ENCODE data around the gene SPOCK3.

SPOCK3 gene

GRCh38 chr4:167177925-167178324 is 56.4 kb downstream of the SPOCK3 start:
- DNase-seq (ENCODE audit: low read depth, low spot score) = no peak
- H3K27ac ChIP-seq = no peak overlapping the region

- no peak for DNase-seq (ENCODE audit: low read depth, low spot score)
- no peak overlapping the region for H3K27ac ChIP-seq
These were observed 57.4 kb downstream of the SPOCK3 start for GRCh38 chr4:167176723-167177367.

GRCh38 chr4:167171928-167172327 is 62.4 kb downstream of the SPOCK3 start:
- no peak overlapping the region for H3K27ac ChIP-seq
- DNase-seq (ENCODE audit: low read depth, low spot score) = no peak

- DNase-seq (ENCODE audit: low read depth, low spot score) = no peak
- H3K27ac ChIP-seq = no peak overlapping the region
These were observed 65.7 kb downstream of the SPOCK3 start for GRCh38 chr4:167168611-167169010.

- no peak for DNase-seq (ENCODE audit: low read depth, low spot score)
- no peak overlapping the region for H3K27ac ChIP-seq
These were observed 83.7 kb downstream of the SPOCK3 start for GRCh38 chr4:167150587-167150986.

- no peak overlapping the region for H3K27ac ChIP-seq
- no peak for DNase-seq (ENCODE audit: low read depth, low spot score)
These were observed 89.7 kb downstream of the SPOCK3 start for GRCh38 chr4:167144605-167145004.

- no peak overlapping the region for H3K27ac ChIP-seq
- DNase-seq (ENCODE audit: low read depth, low spot score) = no peak
These were observed 91.3 kb downstream of the SPOCK3 start for GRCh38 chr4:167143018-167143417.

GRCh38 chr4:167136270-167136669 is 98.0 kb downstream of the SPOCK3 start:
- H3K27ac ChIP-seq = no peak overlapping the region
- no peak for DNase-seq (ENCODE audit: low read depth, low spot score)

- no peak overlapping the region for H3K27ac ChIP-seq
- no peak for DNase-seq (ENCODE audit: low read depth, low spot score)
These were observed 105.1 kb downstream of the SPOCK3 start for GRCh38 chr4:167129146-167129545.

GRCh38 chr4:167119392-167119791 is 114.9 kb downstream of the SPOCK3 start:
- DNase-seq (ENCODE audit: low read depth, low spot score) = no peak

GRCh38 chr4:167117273-167117672 is 117.0 kb downstream of the SPOCK3 start:
- H3K27ac ChIP-seq = peak overlapping the region; percentile 28
- DNase-seq (ENCODE audit: low read depth, low spot score) = peak; percentile 70

More at GRCh38 chr4:167119392-167119791, 114.9 kb downstream of the SPOCK3 start:
- H3K27ac ChIP-seq = no peak overlapping the region

- H3K27ac ChIP-seq = no peak overlapping the region
These were observed 119.8 kb downstream of the SPOCK3 start for GRCh38 chr4:167114416-167114971.

GRCh38 chr4:167111622-167112021 is 122.7 kb downstream of the SPOCK3 start:
- peak; percentile 41 for DNase-seq (ENCODE audit: low read depth, low spot score)
- no peak overlapping the region for H3K27ac ChIP-seq

More at GRCh38 chr4:167114416-167114971, 119.8 kb downstream of the SPOCK3 start:
- peak; percentile 59 for DNase-seq (ENCODE audit: low read depth, low spot score)

GRCh38 chr4:167111092-167111491 is 123.2 kb downstream of the SPOCK3 start:
- H3K27ac ChIP-seq = no peak overlapping the region
- no peak for DNase-seq (ENCODE audit: low read depth, low spot score)

GRCh38 chr4:167109859-167110258 is 124.4 kb downstream of the SPOCK3 start:
- no peak for DNase-seq (ENCODE audit: low read depth, low spot score)
- H3K27ac ChIP-seq = no peak overlapping the region

GRCh38 chr4:167105857-167106256 is 128.4 kb downstream of the SPOCK3 start:
- DNase-seq (ENCODE audit: low read depth, low spot score) = no peak
- no peak overlapping the region for H3K27ac ChIP-seq

GRCh38 chr4:167102475-167102874 is 131.8 kb downstream of the SPOCK3 start:
- DNase-seq (ENCODE audit: low read depth, low spot score) = no peak
- no peak overlapping the region for H3K27ac ChIP-seq

- no peak overlapping the region for H3K27ac ChIP-seq
- DNase-seq (ENCODE audit: low read depth, low spot score) = no peak
These were observed 133.3 kb downstream of the SPOCK3 start for GRCh38 chr4:167101035-167101434.

GRCh38 chr4:167100120-167100519 is 134.2 kb downstream of the SPOCK3 start:
- H3K27ac ChIP-seq = no peak overlapping the region
- DNase-seq (ENCODE audit: low read depth, low spot score) = peak; percentile 76

GRCh38 chr4:167088115-167088514 is 146.2 kb downstream of the SPOCK3 start:
- H3K27ac ChIP-seq = no peak overlapping the region

GRCh38 chr4:167084321-167084720 is 150.0 kb downstream of the SPOCK3 start:
- no peak overlapping the region for H3K27ac ChIP-seq
- no peak for DNase-seq (ENCODE audit: low read depth, low spot score)

More at GRCh38 chr4:167088115-167088514, 146.2 kb downstream of the SPOCK3 start:
- no peak for DNase-seq (ENCODE audit: low read depth, low spot score)

- no peak overlapping the region for H3K27ac ChIP-seq
- no peak for DNase-seq (ENCODE audit: low read depth, low spot score)
These were observed 154.5 kb downstream of the SPOCK3 start for GRCh38 chr4:167079762-167080161.
